Upper lobe of right lung (tissue), 1 donor: ENCODE results near the gene TCF7L1. TPM values are rescaled to one million over a fixed set of nuclear protein-coding genes. Genes with fewer than 3 reads are reported as not detected.
"Not testable (repeated sequence)": the region's sequence is repeated elsewhere in the genome, so short reads cannot be mapped to it uniquely, and the experiment has no call there.

ENCODE experiments used
- ATAC-seq: fragments of 200-7000 bp; cut with Tn5 transposase; one replicate; pipeline ENCODE4 v1.9.1; 2020; ENCODE audit warnings: mild to moderate bottlenecking, moderate library complexity
- DNase-seq: peaks from one replicate; pipeline ENCODE4 v3.0.0-alpha.2; 2020
- H3K27ac ChIP-seq: fragments of 200-600 bp; one replicate; pipeline ENCODE4 v1.8.0; 2022
- H3K27me3 ChIP-seq: fragments of 200-600 bp; one replicate; pipeline ENCODE4 v1.8.0; 2022; ENCODE audit warnings: mild to moderate bottlenecking
- H3K36me3 ChIP-seq: fragments of 200-600 bp; one replicate; pipeline ENCODE4 v1.8.0; 2022
- H3K4me1 ChIP-seq: fragments of 200-600 bp; one replicate; pipeline ENCODE4 v1.8.0; 2022
- H3K4me3 ChIP-seq: fragments of 200-600 bp; one replicate; pipeline ENCODE4 v1.8.0; 2022; ENCODE audit warnings: mild to moderate bottlenecking
- H3K9me3 ChIP-seq: fragments of 200-600 bp; one replicate; pipeline ENCODE4 v1.8.0; 2022
- CTCF ChIP-seq: fragments of 200-600 bp; IDR thresholded peaks from one replicate; pipeline ENCODE4 v1.8.0; 2022; ENCODE audit warnings: antibody characterized with exemption
- intact Hi-C: fragments of 100-400 bp; cut with DNase I; formaldehyde crosslinking; loops from one replicate; pipeline ENCODE4 v1.11.0; 2022
- total RNA-seq: library from RNA; stranded (reverse); fragmentation: NEBNext Ultra II Directional; extraction: Animal tissue kit (Norgen Biotek cat#: 25700); gene quantifications from one replicate; pipeline ENCODE4 v1.2.1, GENCODE V29; 2021
- donor health status: DM: no; HTN: yes; CAD: no; lungs with severe emphysema.

Gene TCF7L1
- total RNA-seq, 1 donor from 2014 or later = 21.1 TPM

GRCh38 chr2:85314884-85315242 is 181.7 kb downstream of the TCF7L1 start:
- intact Hi-C loops = no loop called here
- Histone ChIP-seq H3K4me3 (no peak overlapping the region), H3K9me3 (no peaks in the 10 kb centered on the region), H3K27ac (no peak overlapping the region), H3K27me3 (no peaks in the 10 kb centered on the region), H3K4me1 (peaks cover 5% of the 10 kb centered on the region), H3K36me3 (peaks cover 43% of the 10 kb centered on the region)
- ATAC-seq (no peak), DNase-seq (no peak)
- TF ChIP-seq CTCF = no peak

GRCh38 chr2:85315921-85316320 is 182.7 kb downstream of the TCF7L1 start:
- H3K27ac ChIP-seq, ATAC-seq, DNase-seq, H3K4me1 ChIP-seq, H3K27me3 ChIP-seq, intact Hi-C loops, H3K4me3 ChIP-seq, H3K9me3 ChIP-seq: not testable (repeated sequence)
- peaks cover 54% of the 10 kb centered on the region for H3K36me3 ChIP-seq

DNA sequence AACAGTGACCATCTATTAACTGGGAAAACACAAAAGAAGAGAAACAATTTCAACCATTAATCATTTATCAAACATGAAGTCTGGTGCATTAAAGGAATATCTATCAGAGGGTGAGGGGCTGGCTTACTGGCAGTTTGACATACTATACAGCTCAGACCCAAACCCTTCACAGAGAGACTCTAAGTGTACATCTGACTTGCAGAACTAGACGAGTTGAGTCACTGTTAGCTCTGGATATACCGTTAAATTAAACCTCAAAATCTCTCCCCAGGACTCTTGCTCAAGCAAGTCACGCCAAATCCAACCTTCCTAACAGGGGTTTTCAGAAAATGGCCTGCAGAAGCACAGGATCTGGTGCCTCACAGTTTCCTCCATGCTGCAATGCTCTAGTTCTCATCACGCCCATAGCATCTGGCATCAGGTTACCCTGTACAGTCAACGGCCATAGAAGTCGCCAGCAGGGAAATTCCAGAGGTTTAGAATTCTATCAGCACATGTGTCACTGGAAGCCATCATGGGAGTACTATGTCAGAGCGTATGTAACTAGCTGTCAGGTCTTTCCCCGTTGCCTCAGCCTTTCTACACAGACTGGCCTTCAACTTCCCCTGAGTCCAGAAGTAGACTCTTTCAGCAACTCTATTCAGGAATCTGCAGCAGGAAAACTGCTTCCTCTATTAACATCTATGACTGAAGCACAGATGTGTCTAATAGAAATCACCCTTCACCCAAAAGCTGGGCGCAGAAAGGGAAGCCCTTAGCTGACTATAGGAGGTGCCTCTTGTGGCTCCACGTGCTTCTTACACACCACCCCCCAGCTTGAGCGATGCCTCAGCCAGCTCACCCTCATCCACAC is 185.3 kb downstream of the TCF7L1 start:
- TF ChIP-seq CTCF = no peak
- ATAC-seq = peak; percentile 82
- peaks cover 15% of the 10 kb centered on the region for H3K4me1 ChIP-seq
- H3K27me3 ChIP-seq = no peaks in the 10 kb centered on the region
- H3K9me3 ChIP-seq = no peaks in the 10 kb centered on the region
- intact Hi-C loops = no loop called here
- no peak for DNase-seq
- no peak overlapping the region for H3K27ac ChIP-seq
- no peak overlapping the region for H3K4me3 ChIP-seq
- peaks cover 78% of the 10 kb centered on the region for H3K36me3 ChIP-seq

DNA sequence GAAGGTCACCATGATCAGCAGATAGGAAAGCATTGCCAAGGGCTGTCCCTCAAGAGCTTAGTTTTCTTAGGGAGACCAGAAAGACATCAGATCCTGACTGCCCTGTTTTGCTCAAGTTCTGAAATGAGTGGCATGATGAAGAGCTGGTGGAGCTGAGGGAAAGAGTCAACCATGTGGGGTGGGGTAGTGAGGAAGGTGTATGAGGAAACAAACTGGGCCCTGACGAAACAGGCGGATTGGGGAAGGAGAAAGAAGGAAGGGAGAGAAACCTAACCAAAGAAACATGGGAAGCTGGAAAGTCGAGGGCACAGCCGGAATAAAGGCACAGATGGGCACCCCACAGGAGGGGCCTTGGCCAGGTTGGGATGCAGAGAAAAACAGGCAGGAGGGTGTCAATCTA is 186.6 kb downstream of the TCF7L1 start:
- H3K27ac ChIP-seq = no peak overlapping the region
- H3K27me3 ChIP-seq = no peaks in the 10 kb centered on the region
- no peaks in the 10 kb centered on the region for H3K9me3 ChIP-seq
- no peak for TF ChIP-seq CTCF
- H3K4me3 ChIP-seq = no peak overlapping the region
- ATAC-seq (peak; percentile 13), DNase-seq (no peak)
- intact Hi-C loops = no loop called here
- peaks cover 86% of the 10 kb centered on the region for H3K36me3 ChIP-seq
- H3K4me1 ChIP-seq = peaks cover 28% of the 10 kb centered on the region

GRCh38 chr2:85323351-85323987 is 190.3 kb downstream of the TCF7L1 start:
- H3K4me1 ChIP-seq = peaks cover 46% of the 10 kb centered on the region
- no peak overlapping the region for H3K27ac ChIP-seq

GRCh38 chr2:85323988-85324367 is 190.8 kb downstream of the TCF7L1 start:
- H3K4me3 ChIP-seq, ATAC-seq, DNase-seq, H3K27ac ChIP-seq, H3K27me3 ChIP-seq, intact Hi-C loops, H3K9me3 ChIP-seq: not testable (repeated sequence)
- Histone ChIP-seq H3K4me1 (peaks cover 46% of the 10 kb centered on the region), H3K36me3 (peaks cover 65% of the 10 kb centered on the region)

More at GRCh38 chr2:85323351-85323987, 190.3 kb downstream of the TCF7L1 start:
- H3K27me3 ChIP-seq = no peaks in the 10 kb centered on the region
- no peaks in the 10 kb centered on the region for H3K9me3 ChIP-seq
- DNase-seq (no peak), ATAC-seq (no peak)
- intact Hi-C loops = no loop called here
- H3K4me3 ChIP-seq = no peak overlapping the region
- H3K36me3 ChIP-seq = peaks cover 69% of the 10 kb centered on the region
- TF ChIP-seq CTCF = no peak
